ENCODE data around the gene DPYD. TPM values are rescaled to one million over a fixed set of nuclear protein-coding genes. Genes with fewer than 3 reads are reported as not detected.

DPYD gene
- total and polyA plus RNA-seq, 8 donors = 2.7 to 24.5 (median 9.4) TPM

GRCh38 chr1:97898948-97899347, 21.9 kb downstream of the DPYD start:
- intact Hi-C loops (cut with DNase I) = no loop called here
- FAIRE-seq (no peak), ATAC-seq (no peak), DNase-seq (no peak)
- Histone ChIP-seq H3K4me1 (peaks cover 0 to 12% (median 0%) of the 10 kb centered on the region in 3 donors), H3K27me3 (no peaks in the 10 kb centered on the region), H3K9me3 (no peaks in the 10 kb centered on the region), H3K36me3 (no peaks in the 10 kb centered on the region), H3K4me3 (no peak overlapping the region), H3K27ac (no peak overlapping the region)
- WGBS, 2 donors = 61 to 65% methylated on average over 3 of the region's 3 CpGs
- no peak for TF ChIP-seq CTCF (IDR thresholded peaks at IDR 0.05)

- Histone ChIP-seq H3K4me1 (no peaks in the 10 kb centered on the region), H3K4me3 (no peak overlapping the region), H3K27me3 (no peaks in the 10 kb centered on the region), H3K36me3 (no peaks in the 10 kb centered on the region), H3K27ac (no peak overlapping the region), H3K9me3 (no peaks in the 10 kb centered on the region)
- intact Hi-C loops (cut with DNase I) = no loop called here
- no peak for DNase-seq
- 80 to 87% methylated on average over 1 of the region's 1 CpG for WGBS, 2 donors
- FAIRE-seq = no peak
- no peak for TF ChIP-seq CTCF (IDR thresholded peaks at IDR 0.05)
- no peak for ATAC-seq
Observed at GRCh38 chr1:97895278-97895677, 25.6 kb downstream of the DPYD start.

- TF ChIP-seq CTCF (IDR thresholded peaks at IDR 0.05) = no peak
- H3K4me3 ChIP-seq = no peak overlapping the region
- no peaks in the 10 kb centered on the region for H3K27me3 ChIP-seq
- no peaks in the 10 kb centered on the region for H3K4me1 ChIP-seq
- H3K9me3 ChIP-seq = no peaks in the 10 kb centered on the region
- FAIRE-seq (no peak), ATAC-seq (no peak), DNase-seq (no peak)
- no peak overlapping the region for H3K27ac ChIP-seq
- intact Hi-C loops (cut with DNase I) = no loop called here
- H3K36me3 ChIP-seq = no peaks in the 10 kb centered on the region
Observed at GRCh38 chr1:97893844-97894243, 27.0 kb downstream of the DPYD start.

GRCh38 chr1:97886199-97886598, 34.6 kb downstream of the DPYD start:
- Histone ChIP-seq H3K9me3 (no peaks in the 10 kb centered on the region), H3K27me3 (no peaks in the 10 kb centered on the region), H3K36me3 (no peaks in the 10 kb centered on the region), H3K27ac (no peak overlapping the region), H3K4me1 (no peaks in the 10 kb centered on the region), H3K4me3 (no peak overlapping the region)
- intact Hi-C loops (cut with DNase I) = no loop called here
- no peak for TF ChIP-seq CTCF (IDR thresholded peaks at IDR 0.05)
- no peak for DNase-seq
- FAIRE-seq = no peak
- 94 to 95% methylated on average over 1 of the region's 1 CpG for WGBS, 2 donors
- no peak for ATAC-seq

GRCh38 chr1:97883823-97884222, 37.0 kb downstream of the DPYD start:
- intact Hi-C loops (cut with DNase I) = no loop called here
- FAIRE-seq (peak; percentile 64), DNase-seq (no peak), ATAC-seq (no peak)
- Histone ChIP-seq H3K4me1 (no peaks in the 10 kb centered on the region), H3K27me3 (no peaks in the 10 kb centered on the region), H3K27ac (no peak overlapping the region), H3K9me3 (no peaks in the 10 kb centered on the region), H3K36me3 (no peaks in the 10 kb centered on the region), H3K4me3 (no peak overlapping the region)
- 76 to 84% methylated on average over 1 of the region's 1 CpG for WGBS, 2 donors
- no peak for TF ChIP-seq CTCF (IDR thresholded peaks at IDR 0.05)

All from pancreas (tissue), 10 donors.